ENCODE measurements around the gene EMSY.
A peak's percentile ranks its signal among the peaks of the same experiment; 100 is the strongest.
"Not testable (repeated sequence)": the region's sequence is repeated elsewhere in the genome, so short reads cannot be mapped to it uniquely, and the experiment has no call there.

EMSY gene

GRCh38 chr11:76574406-76574805 lies 129.6 kb downstream of the EMSY start:
- no peak for DNase-seq (ENCODE audit: low spot score)

- no peak for DNase-seq (ENCODE audit: low spot score)
Measured at GRCh38 chr11:76574879-76575278, 130.1 kb downstream of the EMSY start.

GRCh38 chr11:76577226-76577920 lies 132.6 kb downstream of the EMSY start:
- no peak for DNase-seq (ENCODE audit: low spot score)

- DNase-seq (ENCODE audit: low spot score) = no peak
Measured at GRCh38 chr11:76577921-76578653, 133.3 kb downstream of the EMSY start.

GRCh38 chr11:76578654-76579055 lies 133.8 kb downstream of the EMSY start:
- no peak for DNase-seq (ENCODE audit: low spot score)

- no peak for DNase-seq (ENCODE audit: low spot score)
Measured at GRCh38 chr11:76579056-76579751, 134.4 kb downstream of the EMSY start.

GRCh38 chr11:76579752-76580151 lies 134.9 kb downstream of the EMSY start:
- DNase-seq (ENCODE audit: low spot score) = no peak

- not testable (repeated sequence) for DNase-seq (ENCODE audit: low spot score)
Measured at GRCh38 chr11:76582471-76582870, 137.7 kb downstream of the EMSY start.

- DNase-seq (ENCODE audit: low spot score) = no peak
Measured at GRCh38 chr11:76587820-76588454, 143.1 kb downstream of the EMSY start.

GRCh38 chr11:76588455-76589325 lies 143.9 kb downstream of the EMSY start:
- DNase-seq (ENCODE audit: low spot score) = peak; percentile 60

GRCh38 chr11:76589477-76589876 lies 144.7 kb downstream of the EMSY start:
- no peak for DNase-seq (ENCODE audit: low spot score)

- DNase-seq (ENCODE audit: low spot score) = no peak
Measured at GRCh38 chr11:76589964-76590950, 145.4 kb downstream of the EMSY start.

- no peak for DNase-seq (ENCODE audit: low spot score)
Measured at GRCh38 chr11:76591416-76591815, 146.6 kb downstream of the EMSY start.

GRCh38 chr11:76592025-76592914 lies 147.5 kb downstream of the EMSY start:
- peak; percentile 16 for DNase-seq (ENCODE audit: low spot score)

- no peak for DNase-seq (ENCODE audit: low spot score)
Measured at GRCh38 chr11:76592961-76593360, 148.1 kb downstream of the EMSY start.

GRCh38 chr11:76595091-76595490 lies 150.3 kb downstream of the EMSY start:
- not testable (repeated sequence) for DNase-seq (ENCODE audit: low spot score)

- no peak for DNase-seq (ENCODE audit: low spot score)
Measured at GRCh38 chr11:76596652-76597051, 151.8 kb downstream of the EMSY start.

GRCh38 chr11:76597533-76598425 lies 153.0 kb downstream of the EMSY start:
- no peak for DNase-seq (ENCODE audit: low spot score)
